Glutamatergic neuron (in vitro differentiated cells): Measurements from ENCODE around the gene MIA. TPM values are rescaled to one million over a fixed set of nuclear protein-coding genes. Genes with fewer than 3 reads are reported as not detected.
A peak's percentile ranks its signal among the peaks of the same experiment; 100 is the strongest.

Experiments
- DNase-seq: peaks from one replicate; pipeline ENCODE4 v3.0.0; 2022
- H3K27ac Mint-ChIP-seq: one replicate; pipeline ENCODE4 v1.8.0; 2020; ENCODE audit warnings: mild to moderate bottlenecking, mixed read lengths, inconsistent platforms; ENCODE audit not compliant: unreplicated experiment
- H3K27me3 Mint-ChIP-seq: one replicate; pipeline ENCODE4 v1.8.0; 2020; ENCODE audit warnings: mild to moderate bottlenecking, moderate library complexity, mixed read lengths, inconsistent platforms; ENCODE audit not compliant: unreplicated experiment
- H3K36me3 Mint-ChIP-seq: one replicate; pipeline ENCODE4 v1.8.0; 2020; ENCODE audit warnings: mild to moderate bottlenecking, mixed read lengths, inconsistent platforms; ENCODE audit not compliant: unreplicated experiment
- H3K4me1 Mint-ChIP-seq: one replicate; pipeline ENCODE4 v1.8.0; 2020; ENCODE audit warnings: mild to moderate bottlenecking, low read depth, mixed read lengths, inconsistent platforms; ENCODE audit not compliant: unreplicated experiment
- H3K4me3 Mint-ChIP-seq: one replicate; pipeline ENCODE4 v1.8.0; 2020; ENCODE audit warnings: mild to moderate bottlenecking, mixed read lengths, inconsistent platforms; ENCODE audit not compliant: unreplicated experiment
- H3K9me3 Mint-ChIP-seq: one replicate; pipeline ENCODE4 v1.8.0; 2020; ENCODE audit warnings: mild to moderate bottlenecking, moderate library complexity, mixed read lengths, inconsistent platforms; ENCODE audit not compliant: unreplicated experiment
- CTCF ChIP-seq: fragments of 200-600 bp; sonication (generic); IDR thresholded peaks from one replicate; pipeline ENCODE4 v1.5.0; 2021; ENCODE audit not compliant: partially characterized antibody, unreplicated experiment
- total RNA-seq: library from RNA; stranded (reverse); fragmentation: NEBNext Ultra II Directional; extraction: Animal tissue kit (Norgen Biotek cat#: 25700); gene quantifications from one replicate; pipeline ENCODE4 v1.2.1, GENCODE V29; 2021; ENCODE audit not compliant: unreplicated experiment

MIA gene
- total RNA-seq, 1 donor from 2014 or later = not detected

GRCh38 chr19:40802300-40803169 lies 27.2 kb downstream of the MIA start:
- Mint-ChIP-seq H3K4me1 (peaks cover 52% of the 10 kb centered on the region), H3K4me3 (peak overlapping the region; percentile 91), H3K9me3 (peaks cover 14% of the 10 kb centered on the region), H3K27ac (peak overlapping the region; percentile 85), H3K36me3 (no peaks in the 10 kb centered on the region), H3K27me3 (peaks cover 15% of the 10 kb centered on the region)
- no peak for TF ChIP-seq CTCF
- no peak for DNase-seq

GRCh38 chr19:40803170-40803856 lies 28.0 kb downstream of the MIA start:
- Mint-ChIP-seq H3K27me3 (peaks cover 14% of the 10 kb centered on the region), H3K4me3 (peak overlapping the region; percentile 91)

GRCh38 chr19:40803857-40804782 lies 28.8 kb downstream of the MIA start:
- Mint-ChIP-seq H3K9me3 (peaks cover 12% of the 10 kb centered on the region), H3K27ac (peak overlapping the region; percentile 86), H3K4me3 (peak overlapping the region; percentile 77), H3K36me3 (no peaks in the 10 kb centered on the region), H3K27me3 (peaks cover 12% of the 10 kb centered on the region), H3K4me1 (peaks cover 52% of the 10 kb centered on the region)
- no peak for TF ChIP-seq CTCF
- DNase-seq = no peak

More at GRCh38 chr19:40803170-40803856, 28.0 kb downstream of the MIA start:
- Mint-ChIP-seq H3K36me3 (no peaks in the 10 kb centered on the region), H3K27ac (peak overlapping the region; percentile 62), H3K9me3 (peaks cover 13% of the 10 kb centered on the region), H3K4me1 (peaks cover 52% of the 10 kb centered on the region)
- no peak for TF ChIP-seq CTCF
- no peak for DNase-seq

GRCh38 chr19:40804783-40805242 lies 29.5 kb downstream of the MIA start:
- H3K4me3 Mint-ChIP-seq = peak overlapping the region; percentile 77
- peaks cover 53% of the 10 kb centered on the region for H3K4me1 Mint-ChIP-seq
- no peaks in the 10 kb centered on the region for H3K36me3 Mint-ChIP-seq
- TF ChIP-seq CTCF = no peak
- H3K27me3 Mint-ChIP-seq = peaks cover 12% of the 10 kb centered on the region
- DNase-seq = no peak
- H3K27ac Mint-ChIP-seq = peak overlapping the region; percentile 86
- peaks cover 12% of the 10 kb centered on the region for H3K9me3 Mint-ChIP-seq
